Lung (tissue), 16 donors: ENCODE data around the gene ATP6V1B1. TPM values are rescaled to one million over a fixed set of nuclear protein-coding genes. Genes with fewer than 3 reads are reported as not detected.

ENCODE experiments used
- ATAC-seq: fragments of 200-7000 bp; cut with Tn5 transposase; one replicate; pipeline ENCODE4 v1.9.1; 2020; ENCODE audit warnings: moderate number of reproducible peaks; ENCODE audit not compliant: insufficient read depth, low FRiP score
- DNase-seq, 3 donors: peaks; one replicate each; pipeline ENCODE4 v3.0.0-alpha.2; 2013 to 2017
- H3K27ac ChIP-seq, 2 donors: one replicate each; pipeline ENCODE4 v1.5.1; 2013; ENCODE audit warnings: mild to moderate bottlenecking in 2 of 2, moderate library complexity in 2 of 2, control low read depth in 1 of 2, inconsistent platforms in 1 of 2, low read depth in 1 of 2, low read length in 1 of 2
- H3K27me3 ChIP-seq, 3 donors: one replicate each; pipeline ENCODE4 v1.5.1; 2013; ENCODE audit warnings: low read length in 2 of 3; ENCODE audit not compliant: control insufficient read depth in 3 of 3, insufficient read depth in 3 of 3
- H3K36me3 ChIP-seq, 4 donors: one replicate each; pipeline ENCODE4 v1.5.1; 2013; ENCODE audit warnings: low read length in 4 of 4, mild to moderate bottlenecking in 1 of 4, moderate library complexity in 1 of 4; ENCODE audit not compliant: control insufficient read depth in 4 of 4, insufficient read depth in 4 of 4
- H3K4me1 ChIP-seq, 5 donors: one replicate each; pipeline ENCODE4 v1.5.1; 2013; ENCODE audit warnings: low read length in 5 of 5, mild to moderate bottlenecking in 2 of 5, moderate library complexity in 1 of 5; ENCODE audit not compliant: control insufficient read depth in 5 of 5, insufficient read depth in 5 of 5
- H3K4me3 ChIP-seq: one replicate; pipeline ENCODE4 v1.5.1; 2013; ENCODE audit warnings: mild to moderate bottlenecking, control low read depth, moderate library complexity
- H3K9ac ChIP-seq, 2 donors: one replicate each; pipeline ENCODE4 v1.5.1; 2013; ENCODE audit warnings: low read length in 2 of 2, control low read depth in 1 of 2; ENCODE audit not compliant: insufficient read depth in 1 of 2
- H3K9me3 ChIP-seq, 4 donors: one replicate each; pipeline ENCODE4 v1.5.1; 2013; ENCODE audit warnings: low read length in 3 of 4, mild to moderate bottlenecking in 1 of 4, moderate library complexity in 1 of 4; ENCODE audit not compliant: control insufficient read depth in 4 of 4, insufficient read depth in 3 of 4
- WGBS, 2 donors: extraction: QIAGEN DNeasy Blood & Tissue Kit; methylation state at CpG; one replicate each; pipeline ENCODE4 v1.1.7; 2013; 5-methylcytosine and 5-hydroxymethylcytosine counted together
- long read RNA-seq, 5 donors: transcript quantifications; one replicate each; lab custom pipeline, GENCODE V29; 2026
- polyA plus RNA-seq, 2 donors: library from polyadenylated mRNA; stranded (reverse); fragments of 200-250 nt; gene quantifications; one replicate each; pipeline ENCODE4 v1.2.1, GENCODE V29; 2013
- total RNA-seq, 2 donors: library from RNA; depleted of rRNA in 1 of 2; stranded (reverse); fragments of >200 nt in 1 of 2; gene quantifications; one replicate each; pipeline ENCODE4 v1.2.1, GENCODE V29; 2014 to 2021
- TF ChIP-seq, protein P1 (sequence below): IDR thresholded peaks from 2 replicates; pipeline ENCODE4 v1.5.1; 2012; ENCODE audit warnings: mild to moderate bottlenecking; ENCODE audit errors: control extremely low read depth, extremely low read depth
- donor health status: control.
- donor health status: control.
- donor health status: Bipolar disorder and iron deficiency.
- donor health status: healthy.
- donor health status: DM: yes; HTN: yes; CAD: no.

The ATP6V1B1 gene
- total RNA-seq (1 to 10 TPM; 1.4 to 5.9 TPM), polyA plus RNA-seq (1 to 10 TPM in 1 of 2 donors, under 1 TPM in 1; 0.33 to 2.2 TPM)
- long read RNA-seq, donor 1, partial matches to known transcripts = 0 of 1 reads
- long read RNA-seq, donor 1, other reads (novel, unspliced or antisense) = 0 of 1 reads
- long read RNA-seq, donor 2 = 0 reads
- long read RNA-seq, donor 3 = 0 reads
- long read RNA-seq, donor 4 = 0 reads
- long read RNA-seq, donor 5 = 0 reads

DNA sequence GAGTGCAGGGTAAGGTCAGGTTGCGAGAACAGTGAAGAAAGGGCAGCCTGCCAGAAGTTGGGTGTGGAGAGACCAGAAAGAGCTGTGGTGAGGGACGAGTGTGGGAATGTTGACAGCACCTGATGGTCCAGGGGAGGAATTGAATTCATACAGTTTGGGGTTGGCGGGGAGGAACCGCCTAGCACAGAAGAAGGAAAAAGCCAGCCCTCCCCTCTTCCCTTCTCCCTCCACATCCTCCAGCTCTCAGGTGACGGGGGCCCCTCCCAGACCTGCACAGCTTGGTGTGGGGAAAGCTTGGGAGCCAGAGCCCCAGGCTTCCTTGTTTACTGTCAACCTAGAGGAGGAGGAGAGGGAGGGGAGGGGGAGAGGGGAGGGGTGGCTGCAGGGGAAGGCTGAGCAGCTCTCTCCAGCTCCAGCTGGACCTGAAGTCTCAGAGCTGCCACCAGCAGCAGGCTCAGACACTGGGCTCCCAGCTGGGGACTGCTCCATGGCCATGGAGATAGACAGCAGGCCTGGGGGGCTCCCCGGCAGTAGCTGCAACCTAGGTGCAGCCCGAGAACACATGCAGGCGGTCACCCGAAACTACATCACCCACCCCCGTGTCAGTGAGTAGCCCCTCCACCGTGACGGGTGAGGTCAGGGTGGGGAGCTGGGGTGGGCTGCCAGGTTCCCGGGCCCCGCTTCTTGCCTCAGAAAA, at the start of gene ATP6V1B1:
TSS of gene ATP6V1B1 (plus strand) at position 433 of the 697 bp plus-strand sequence. CDS start at position 488, 55 bp downstream.
- WGBS, 2 donors = 59 to 68% methylated on average over 13 to 14 of the region's 14 CpGs
- H3K9ac ChIP-seq = no peak within 1 kb of the TSS

DNA sequence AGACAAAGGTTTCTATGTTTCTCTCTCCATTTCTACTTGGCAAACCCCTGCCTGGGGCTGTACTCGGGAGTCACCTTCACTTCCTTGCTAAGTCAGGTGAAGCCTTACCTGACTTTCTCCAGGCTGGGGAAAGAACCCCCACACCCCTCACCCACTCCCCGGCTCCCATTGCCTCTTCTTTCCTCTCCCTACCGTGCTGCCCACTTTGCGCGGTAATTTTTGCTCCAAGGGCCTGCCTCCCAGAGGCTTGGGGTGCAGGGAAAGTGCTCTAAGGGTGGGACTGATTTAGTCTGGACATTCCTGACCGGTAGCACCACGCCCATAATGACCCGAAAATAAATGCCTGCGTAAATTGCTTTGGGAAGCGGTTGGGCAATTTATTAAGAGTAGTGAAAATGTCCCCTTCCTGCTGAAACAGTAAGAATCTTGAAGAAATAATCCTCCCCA, 49.1 kb upstream of the ATP6V1B1 start:
- no peaks in the 10 kb centered on the region for H3K36me3 ChIP-seq
- H3K27ac ChIP-seq = no peak overlapping the region
- H3K9me3 ChIP-seq = peaks cover 0 to 5% (median 1%) of the 10 kb centered on the region in 4 donors
- peaks cover 0 to 15% (median 7%) of the 10 kb centered on the region in 5 donors for H3K4me1 ChIP-seq
- peaks cover 10 to 92% (median 84%) of the 10 kb centered on the region in 3 donors for H3K27me3 ChIP-seq
- DNase-seq = no peak
- H3K4me3 ChIP-seq = no peak overlapping the region
- no peak for ATAC-seq
- WGBS, 2 donors = 13 to 15% methylated on average over 10 of the region's 10 CpGs
- no peak overlapping the region for H3K9ac ChIP-seq
- TF ChIP-seq, protein P1, sequence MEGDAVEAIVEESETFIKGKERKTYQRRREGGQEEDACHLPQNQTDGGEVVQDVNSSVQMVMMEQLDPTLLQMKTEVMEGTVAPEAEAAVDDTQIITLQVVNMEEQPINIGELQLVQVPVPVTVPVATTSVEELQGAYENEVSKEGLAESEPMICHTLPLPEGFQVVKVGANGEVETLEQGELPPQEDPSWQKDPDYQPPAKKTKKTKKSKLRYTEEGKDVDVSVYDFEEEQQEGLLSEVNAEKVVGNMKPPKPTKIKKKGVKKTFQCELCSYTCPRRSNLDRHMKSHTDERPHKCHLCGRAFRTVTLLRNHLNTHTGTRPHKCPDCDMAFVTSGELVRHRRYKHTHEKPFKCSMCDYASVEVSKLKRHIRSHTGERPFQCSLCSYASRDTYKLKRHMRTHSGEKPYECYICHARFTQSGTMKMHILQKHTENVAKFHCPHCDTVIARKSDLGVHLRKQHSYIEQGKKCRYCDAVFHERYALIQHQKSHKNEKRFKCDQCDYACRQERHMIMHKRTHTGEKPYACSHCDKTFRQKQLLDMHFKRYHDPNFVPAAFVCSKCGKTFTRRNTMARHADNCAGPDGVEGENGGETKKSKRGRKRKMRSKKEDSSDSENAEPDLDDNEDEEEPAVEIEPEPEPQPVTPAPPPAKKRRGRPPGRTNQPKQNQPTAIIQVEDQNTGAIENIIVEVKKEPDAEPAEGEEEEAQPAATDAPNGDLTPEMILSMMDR = no peak

More for the DNA sequence above, at the start of gene ATP6V1B1:
- peaks cover 0 to 9% (median 0%) of the 10 kb centered on the region in 3 donors for H3K27me3 ChIP-seq
- TF ChIP-seq, protein P1 = no peak
- no peaks in the 10 kb centered on the region for H3K36me3 ChIP-seq
- DNase-seq (peak; percentile 18 to 49 (median 37)), ATAC-seq (no peak)
- H3K4me3 ChIP-seq = no peak within 1 kb of the TSS
- no peak within 1 kb of the TSS for H3K27ac ChIP-seq
- peaks cover 0 to 4% (median 0%) of the 10 kb centered on the region in 5 donors for H3K4me1 ChIP-seq
- no peaks in the 10 kb centered on the region for H3K9me3 ChIP-seq

DNA sequence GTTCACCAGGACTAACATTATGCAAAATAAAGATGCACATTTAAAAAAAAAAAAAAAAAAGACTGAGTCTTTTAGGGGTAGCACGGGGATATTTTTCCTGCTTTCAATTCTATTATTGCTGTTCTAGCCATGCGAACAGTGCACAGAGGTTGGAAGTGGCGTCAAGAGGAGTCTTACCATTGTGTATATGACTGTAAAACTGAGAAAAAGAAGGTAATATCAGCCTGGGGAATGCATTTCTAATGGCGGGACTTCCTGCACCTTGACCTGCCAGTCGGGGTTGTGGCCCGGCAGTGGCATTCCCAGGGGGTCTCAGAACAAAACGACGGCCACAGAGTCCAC, 48.5 kb upstream of the ATP6V1B1 start:
- TF ChIP-seq, protein P1 = no peak
- no peak overlapping the region for H3K27ac ChIP-seq

More for the DNA sequence above, 48.5 kb upstream of the ATP6V1B1 start:
- Histone ChIP-seq H3K36me3 (no peaks in the 10 kb centered on the region), H3K27me3 (peaks cover 10 to 94% (median 90%) of the 10 kb centered on the region in 3 donors), H3K4me3 (no peak overlapping the region), H3K4me1 (peaks cover 0 to 15% (median 7%) of the 10 kb centered on the region in 5 donors), H3K9me3 (peaks cover 0 to 5% (median 1%) of the 10 kb centered on the region in 4 donors), H3K9ac (no peak overlapping the region)
- DNase-seq = no peak
- ATAC-seq = no peak
- 7% methylated on average over 8 of the region's 8 CpGs for WGBS, 2 donors
